Pancreas (tissue), 10 donors: Measurements from ENCODE around the gene CTDP1. TPM values are rescaled to one million over a fixed set of nuclear protein-coding genes. Genes with fewer than 3 reads are reported as not detected.

ENCODE experiments used
- ATAC-seq, 4 donors: fragments of 200-7000 bp; cut with Tn5 transposase; one replicate each; pipeline versions ENCODE4 v1.8.0 to v1.9.1; 2020; ENCODE audit warnings: mild to moderate bottlenecking in 4 of 4, moderate library complexity in 4 of 4
- DNase-seq, 6 donors: peaks; one replicate each; pipeline ENCODE4 v3.0.0-alpha.2; 2020
- FAIRE-seq: peaks from 2 replicates; lab custom pipeline; 2012; peaks lifted over from hg19 to GRCh38; lab: Jason Lieb, UNC
- H3K27ac ChIP-seq, 4 donors: fragments of 200-600 bp; sonication (generic); 1 replicate in 3 of 4; 2 replicates in 1 of 4; pipeline versions ENCODE4 v1.5.0 to v1.8.0; 2020
- H3K27me3 ChIP-seq, 4 donors: fragments of 200-600 bp; one replicate each; pipeline ENCODE4 v1.8.0; 2021
- H3K36me3 ChIP-seq, 3 donors: fragments of 200-600 bp; sonication (generic) in 1 of 3; one replicate each; pipeline versions ENCODE4 v1.5.0 to v1.8.0; 2020 to 2021
- H3K4me1 ChIP-seq, 3 donors: fragments of 200-600 bp; one replicate each; pipeline ENCODE4 v1.8.0; 2021
- H3K4me3 ChIP-seq, 4 donors: fragments of 200-600 bp; sonication (generic) in 2 of 4; one replicate each; pipeline versions ENCODE4 v1.5.0 to v1.8.0; 2020 to 2021
- H3K9me3 ChIP-seq, 4 donors: fragments of 200-600 bp; one replicate each; pipeline ENCODE4 v1.8.0; 2021
- CTCF ChIP-seq, 4 donors: fragments of 200-600 bp; sonication (generic) in 3 of 4; IDR thresholded peaks; one replicate each; pipeline versions ENCODE4 v1.5.0 to v1.8.0; 2021; ENCODE audit warnings: antibody characterized with exemption in 4 of 4
- WGBS, 2 donors: extraction: QIAGEN DNeasy Blood & Tissue Kit; methylation state at CpG; one replicate each; pipeline ENCODE4 v1.1.7; 2013; 5-methylcytosine and 5-hydroxymethylcytosine counted together
- intact Hi-C, 3 donors: fragments of 100-400 bp; cut with DNase I; formaldehyde crosslinking; loops; one replicate each; pipeline versions ENCODE4 v1.11.1 to v1.14.2; 2022
- polyA plus RNA-seq, 2 donors: library from polyadenylated mRNA; stranded (reverse); fragments of 200-250 nt; gene quantifications; one replicate each; pipeline ENCODE4 v1.2.3, GENCODE V29; 2013
- total RNA-seq, 6 donors: library from RNA; stranded (reverse); fragmentation: NEBNext Ultra II Directional in 4 of 6; extraction: Animal tissue kit (Norgen Biotek cat#: 25700) in 4 of 6; gene quantifications; one replicate each; pipeline versions ENCODE4 v1.2.1 to v1.2.4, GENCODE V29; 2021 to 2023
- donor health status: healthy with polysubstance abuse.
- donor health status: DM: no; HTN: no; CAD: no; lungs with moderate emphysema.
- donor health status: DM: no; HTN: no; CAD: no.
- donor health status: control.
- donor health status: control.
- donor health status: Bipolar disorder and iron deficiency.
- donor health status: DM: yes; HTN: yes; CAD: no.
- donor health status: DM: no; HTN: no; CAD: no.
- donor health status: DM: no; HTN: no; CAD: no.
- donor health status: DM: yes; HTN: yes; CAD: no.

CTDP1 gene
- total and polyA plus RNA-seq, 8 donors: 9.8 to 14.4 (median 10.5) TPM

GRCh38 chr18:79684283-79684631 is 4.7 kb downstream of the CTDP1 start:
- FAIRE-seq (no peak), ATAC-seq (no peak), DNase-seq (no peak)
- H3K27ac ChIP-seq: no peak overlapping the region
- H3K36me3 ChIP-seq: no peaks in the 10 kb centered on the region
- peaks cover 6 to 22% (median 8%) of the 10 kb centered on the region in 3 donors for H3K4me1 ChIP-seq
- no peaks in the 10 kb centered on the region for H3K9me3 ChIP-seq
- 74 to 83% methylated on average over 10 of the region's 10 CpGs for WGBS, 2 donors
- H3K4me3 ChIP-seq: no peak overlapping the region
- intact Hi-C loops: no loop called here
- no peak for TF ChIP-seq CTCF (IDR thresholded peaks at IDR 0.05)
- H3K27me3 ChIP-seq: no peaks in the 10 kb centered on the region

- H3K36me3 ChIP-seq: no peaks in the 10 kb centered on the region
- H3K27ac ChIP-seq: no peak overlapping the region
- peaks cover 6 to 22% (median 8%) of the 10 kb centered on the region in 3 donors for H3K4me1 ChIP-seq
- no peak overlapping the region for H3K4me3 ChIP-seq
- H3K27me3 ChIP-seq: no peaks in the 10 kb centered on the region
- no peaks in the 10 kb centered on the region for H3K9me3 ChIP-seq
- ATAC-seq: peak in 1 of 4 donors; percentile 41
- TF ChIP-seq CTCF (IDR thresholded peaks at IDR 0.05): no peak
- WGBS, 2 donors: 67 to 71% methylated on average over 13 of the region's 13 CpGs
- no peak for FAIRE-seq
- intact Hi-C loops: no loop called here
- no peak for DNase-seq
Measured at GRCh38 chr18:79684787-79685186, 5.2 kb downstream of the CTDP1 start.

- intact Hi-C loops: no loop called here
- Histone ChIP-seq H3K27ac (no peak overlapping the region), H3K36me3 (no peaks in the 10 kb centered on the region), H3K27me3 (no peaks in the 10 kb centered on the region), H3K4me3 (no peak overlapping the region), H3K4me1 (peaks cover 6 to 22% (median 8%) of the 10 kb centered on the region in 3 donors), H3K9me3 (no peaks in the 10 kb centered on the region)
- no peak for DNase-seq
- no peak for ATAC-seq
- 61 to 67% methylated on average over 8 of the region's 8 CpGs for WGBS, 2 donors
- FAIRE-seq: no peak
- TF ChIP-seq CTCF (IDR thresholded peaks at IDR 0.05): no peak
Measured at GRCh38 chr18:79685281-79685680, 5.7 kb downstream of the CTDP1 start.

GRCh38 chr18:79685971-79686370 is 6.4 kb downstream of the CTDP1 start:
- FAIRE-seq (no peak), ATAC-seq (no peak), DNase-seq (no peak)
- no peak for TF ChIP-seq CTCF (IDR thresholded peaks at IDR 0.05)
- Histone ChIP-seq H3K36me3 (no peaks in the 10 kb centered on the region), H3K9me3 (no peaks in the 10 kb centered on the region), H3K4me1 (peaks cover under 1 to 17% (median 8%) of the 10 kb centered on the region in 3 donors), H3K27me3 (no peaks in the 10 kb centered on the region), H3K4me3 (no peak overlapping the region), H3K27ac (no peak overlapping the region)
- intact Hi-C loops: no loop called here
- 62 to 68% methylated on average over 7 of the region's 7 CpGs for WGBS, 2 donors

GRCh38 chr18:79687806-79688205 is 8.2 kb downstream of the CTDP1 start:
- intact Hi-C loops: no loop called here
- ATAC-seq: peak; percentile 92 to 97 (median 94)

More at GRCh38 chr18:79687806-79688205, 8.2 kb downstream of the CTDP1 start:
- peak; percentile 76 to 90 (median 82) for DNase-seq
- Histone ChIP-seq H3K27me3 (no peaks in the 10 kb centered on the region), H3K36me3 (no peaks in the 10 kb centered on the region), H3K4me1 (peaks cover 0 to 8% (median 5%) of the 10 kb centered on the region in 3 donors), H3K9me3 (no peaks in the 10 kb centered on the region), H3K4me3 (no peak overlapping the region), H3K27ac (peak overlapping the region; percentile 21 to 62 (median 48))
- no peak for TF ChIP-seq CTCF (IDR thresholded peaks at IDR 0.05)
- no peak for FAIRE-seq
- 30 to 32% methylated on average over 12 of the region's 12 CpGs for WGBS, 2 donors
